Suprapubic skin (tissue), 4 donors: Measurements from ENCODE around the gene WNK2. TPM values are rescaled to one million over a fixed set of nuclear protein-coding genes. Genes with fewer than 3 reads are reported as not detected.

Experiments used
- DNase-seq, 2 donors: peaks; one replicate each; pipeline ENCODE4 v3.0.0-alpha.2; 2019; ENCODE audit warnings: low spot score in 2 of 2
- H3K27ac ChIP-seq: fragments of 200-600 bp; sonication (generic); one replicate; pipeline ENCODE4 v1.5.1; 2019
- H3K27me3 ChIP-seq: fragments of 200-600 bp; sonication (generic); one replicate; pipeline ENCODE4 v1.5.1; 2019
- H3K36me3 ChIP-seq: fragments of 200-600 bp; sonication (generic); one replicate; pipeline ENCODE4 v1.5.1; 2019
- H3K4me1 ChIP-seq: fragments of 200-600 bp; sonication (generic); one replicate; pipeline ENCODE4 v1.5.1; 2019
- H3K4me3 ChIP-seq: fragments of 200-600 bp; sonication (generic); one replicate; pipeline ENCODE4 v1.5.1; 2019; ENCODE audit warnings: mild to moderate bottlenecking
- H3K9me3 ChIP-seq: fragments of 200-600 bp; sonication (generic); one replicate; pipeline ENCODE4 v1.5.1; 2019
- CTCF ChIP-seq, 2 donors: fragments of 200-600 bp in 1 of 2; fragments of 450-650 bp in 1 of 2; sonication (generic) in 1 of 2; IDR thresholded peaks; one replicate each; pipeline ENCODE4 v1.5.1; 2016 to 2019; ENCODE audit warnings: antibody characterized with exemption in 2 of 2, mild to moderate bottlenecking in 1 of 2, moderate library complexity in 1 of 2
- EP300 ChIP-seq: sonication (generic); formaldehyde crosslinking; IDR thresholded peaks from one replicate; pipeline ENCODE4 v1.6.1; 2017; ENCODE audit warnings: antibody characterized with exemption
- POLR2A ChIP-seq, 2 donors: fragments of 450-650 bp; IDR thresholded peaks; one replicate each; pipeline ENCODE4 v1.6.1; 2017; ENCODE audit warnings: antibody characterized with exemption in 2 of 2, mild to moderate bottlenecking in 2 of 2, moderate library complexity in 2 of 2
- POLR2AphosphoS5 ChIP-seq, 3 donors: sonication (generic); formaldehyde crosslinking; IDR thresholded peaks; one replicate each; pipeline ENCODE4 v1.6.1; 2017; ENCODE audit warnings: antibody characterized with exemption in 3 of 3
- WGBS: methylation state at CpG from one replicate; pipeline ENCODE4 v1.1.5; 2018; 5-methylcytosine and 5-hydroxymethylcytosine counted together
- total RNA-seq, 4 donors: library from RNA; depleted of rRNA; stranded (reverse); fragments of >200 nt; gene quantifications; one replicate each; pipeline ENCODE4 v1.1.0, GENCODE V29; 2016

WNK2 gene
- total RNA-seq, 4 donors from 2014 or later: 39.5 to 93.7 (median 45.3) TPM

- H3K4me1 ChIP-seq: peaks cover 11% of the 10 kb centered on the region
These were observed 123.7 kb downstream of the WNK2 start for GRCh38 chr9:93307468-93308157.

GRCh38 chr9:93308158-93308602 is 124.2 kb downstream of the WNK2 start:
- TF ChIP-seq EP300 (no peak), POLR2AphosphoS5 (IDR thresholded peaks at IDR 0.05) (no peak), POLR2A (IDR thresholded peaks at IDR 0.05) (no peak), CTCF (IDR thresholded peaks at IDR 0.05) (no peak)
- H3K4me1 ChIP-seq: peaks cover 14% of the 10 kb centered on the region
- H3K36me3 ChIP-seq: peaks cover 4% of the 10 kb centered on the region
- 100% methylated on average over 2 of the region's 22 CpGs for WGBS
- no peak overlapping the region for H3K4me3 ChIP-seq
- H3K27ac ChIP-seq: no peak overlapping the region
- no peaks in the 10 kb centered on the region for H3K27me3 ChIP-seq
- no peaks in the 10 kb centered on the region for H3K9me3 ChIP-seq
- peak in 1 of 2 donors; percentile 74 for DNase-seq

More at GRCh38 chr9:93307468-93308157, 123.7 kb downstream of the WNK2 start:
- DNase-seq: peak in 1 of 2 donors; percentile 80
- Histone ChIP-seq H3K4me3 (no peak overlapping the region), H3K27me3 (no peaks in the 10 kb centered on the region), H3K9me3 (no peaks in the 10 kb centered on the region), H3K27ac (no peak overlapping the region), H3K36me3 (peaks cover 4% of the 10 kb centered on the region)
- 93% methylated on average over 19 of the region's 24 CpGs for WGBS
- no peak for TF ChIP-seq CTCF (IDR thresholded peaks at IDR 0.05)
- TF ChIP-seq POLR2AphosphoS5 (IDR thresholded peaks at IDR 0.05): no peak
- TF ChIP-seq POLR2A (IDR thresholded peaks at IDR 0.05): no peak
- TF ChIP-seq EP300: no peak

- TF ChIP-seq POLR2AphosphoS5 (IDR thresholded peaks at IDR 0.05) (no peak), POLR2A (IDR thresholded peaks at IDR 0.05) (no peak), CTCF (IDR thresholded peaks at IDR 0.05) (no peak), EP300 (no peak)
- Histone ChIP-seq H3K4me1 (peaks cover 14% of the 10 kb centered on the region), H3K36me3 (peaks cover 4% of the 10 kb centered on the region), H3K4me3 (no peak overlapping the region), H3K27ac (no peak overlapping the region), H3K9me3 (no peaks in the 10 kb centered on the region), H3K27me3 (no peaks in the 10 kb centered on the region)
- WGBS: 92% methylated on average over 2 of the region's 7 CpGs
- peak in 1 of 2 donors; percentile 69 for DNase-seq
These were observed 124.7 kb downstream of the WNK2 start for GRCh38 chr9:93308676-93309075.

- Histone ChIP-seq H3K36me3 (peaks cover 4% of the 10 kb centered on the region), H3K4me1 (peaks cover 10% of the 10 kb centered on the region), H3K27ac (no peak overlapping the region), H3K27me3 (no peaks in the 10 kb centered on the region), H3K4me3 (no peak overlapping the region), H3K9me3 (no peaks in the 10 kb centered on the region)
- DNase-seq: no peak
- TF ChIP-seq POLR2A (IDR thresholded peaks at IDR 0.05) (no peak), CTCF (IDR thresholded peaks at IDR 0.05) (no peak), POLR2AphosphoS5 (IDR thresholded peaks at IDR 0.05) (no peak), EP300 (no peak)
- 87% methylated on average over 7 of the region's 7 CpGs for WGBS
These were observed 126.0 kb downstream of the WNK2 start for GRCh38 chr9:93309889-93310425.

GRCh38 chr9:93315118-93315517 is 131.2 kb downstream of the WNK2 start:
- Histone ChIP-seq H3K27ac (no peak overlapping the region), H3K36me3 (no peaks in the 10 kb centered on the region), H3K9me3 (no peaks in the 10 kb centered on the region), H3K4me3 (no peak overlapping the region), H3K27me3 (no peaks in the 10 kb centered on the region), H3K4me1 (peaks cover 8% of the 10 kb centered on the region)
- TF ChIP-seq EP300 (no peak), POLR2A (IDR thresholded peaks at IDR 0.05) (no peak)
- 95% methylated on average over 9 of the region's 9 CpGs for WGBS
- DNase-seq: peak in 1 of 2 donors; percentile 57
